NCI-H2227 treated with DMSO at 0.1 percent for 48 hours (cell line): Measurements from ENCODE around the gene CYP4V2.

Experiments
- DNase-seq: peaks from one replicate; lab custom pipeline; 2025; lab: John Stamatoyannopoulos, UW

Gene CYP4V2

DNA sequence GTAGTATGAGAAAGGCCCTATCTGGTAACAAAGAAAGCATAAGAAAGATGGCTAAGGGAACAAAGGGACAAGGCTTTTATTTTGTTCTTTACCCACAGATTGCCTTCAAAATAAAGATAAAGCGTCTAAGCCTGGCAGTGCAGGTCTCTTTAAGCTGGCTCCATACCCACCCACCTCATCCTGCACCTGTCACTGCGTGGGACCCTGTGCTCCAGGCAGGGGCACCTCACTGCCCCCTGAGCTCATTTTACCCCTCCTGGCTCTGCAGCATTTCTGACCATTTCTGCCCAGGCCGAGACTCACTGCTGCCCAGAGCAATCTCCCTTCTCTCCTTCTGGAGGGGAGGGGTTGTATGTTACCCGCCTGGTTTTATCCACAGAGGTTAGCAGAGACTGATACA is 1.7 kb upstream of the CYP4V2 start:
- no peak for DNase-seq

- peak; percentile 34 for DNase-seq
Observed at GRCh38 chr4:186190581-186191199, 677 bp upstream of the CYP4V2 start.

DNA sequence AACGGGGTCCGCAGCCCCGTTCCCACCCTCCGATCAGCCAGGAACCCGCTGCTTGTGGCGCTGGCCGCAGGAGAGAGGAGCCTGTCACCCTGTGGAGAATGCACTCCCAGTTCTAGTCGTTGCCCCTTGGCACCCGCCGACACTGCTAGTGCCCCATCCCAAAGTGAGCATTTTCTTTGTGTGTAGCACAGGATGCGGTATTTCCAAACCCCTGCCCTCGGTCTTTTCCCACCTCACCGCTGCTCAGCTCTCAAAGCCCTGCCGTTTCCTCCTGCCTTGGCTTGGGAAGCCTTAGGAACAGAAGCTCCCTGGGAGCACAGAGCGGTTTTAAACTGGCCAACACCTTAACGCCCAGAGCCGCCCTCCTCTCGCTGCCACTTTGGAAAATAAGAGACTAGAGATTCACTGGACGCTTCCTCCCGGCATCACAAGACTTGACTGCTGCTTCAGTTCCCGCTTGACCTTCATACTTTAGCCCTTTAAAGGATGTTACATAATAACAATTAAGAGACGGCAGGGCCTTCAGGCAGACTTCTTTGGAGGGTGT is 772 bp downstream of the CYP4V2 start:
- peak; percentile 10 for DNase-seq

GRCh38 chr4:186193851-186194250 is 2.5 kb downstream of the CYP4V2 start:
- no peak for DNase-seq

DNA sequence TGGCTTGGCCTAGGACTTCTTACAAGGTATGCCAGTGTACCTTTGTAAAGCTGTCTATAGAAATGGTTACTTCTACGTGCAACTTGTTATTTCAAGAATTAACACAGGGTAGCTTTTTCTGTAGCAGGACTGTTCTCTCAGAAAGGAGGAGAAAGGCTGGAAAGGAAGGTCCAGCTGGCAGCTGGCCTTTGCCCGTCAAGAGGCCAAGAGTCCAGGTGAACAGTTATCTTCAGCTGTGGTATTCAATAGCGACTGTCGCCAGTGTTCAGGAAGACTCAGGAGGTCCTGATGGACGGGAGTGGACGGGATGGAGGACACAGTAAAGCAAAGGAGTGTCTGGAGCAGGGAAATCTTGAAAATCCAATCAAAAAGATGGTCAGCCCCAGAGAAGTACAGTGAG is 4.7 kb downstream of the CYP4V2 start:
- DNase-seq = no peak

DNA sequence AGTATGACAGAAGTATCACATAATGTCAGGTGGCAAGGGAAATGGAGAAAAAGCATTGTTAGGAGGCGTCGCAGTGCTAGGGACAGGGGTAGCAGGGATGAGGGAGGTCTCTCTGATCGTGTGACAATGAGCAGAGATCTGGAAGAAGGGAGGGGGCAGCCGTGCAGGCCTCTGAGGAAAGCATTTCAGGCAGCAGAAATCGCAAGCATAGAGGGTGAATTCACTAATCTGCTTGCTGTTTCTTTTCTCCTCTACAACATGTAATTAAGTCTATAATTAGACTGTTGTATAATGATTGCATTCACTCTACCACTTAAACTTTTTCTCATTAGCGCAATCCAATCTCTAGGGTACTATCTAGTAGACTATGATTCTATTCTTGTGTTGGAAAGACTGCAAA is 9.1 kb downstream of the CYP4V2 start:
- DNase-seq = no peak

GRCh38 chr4:186201010-186201409 is 9.6 kb downstream of the CYP4V2 start:
- no peak for DNase-seq

DNA sequence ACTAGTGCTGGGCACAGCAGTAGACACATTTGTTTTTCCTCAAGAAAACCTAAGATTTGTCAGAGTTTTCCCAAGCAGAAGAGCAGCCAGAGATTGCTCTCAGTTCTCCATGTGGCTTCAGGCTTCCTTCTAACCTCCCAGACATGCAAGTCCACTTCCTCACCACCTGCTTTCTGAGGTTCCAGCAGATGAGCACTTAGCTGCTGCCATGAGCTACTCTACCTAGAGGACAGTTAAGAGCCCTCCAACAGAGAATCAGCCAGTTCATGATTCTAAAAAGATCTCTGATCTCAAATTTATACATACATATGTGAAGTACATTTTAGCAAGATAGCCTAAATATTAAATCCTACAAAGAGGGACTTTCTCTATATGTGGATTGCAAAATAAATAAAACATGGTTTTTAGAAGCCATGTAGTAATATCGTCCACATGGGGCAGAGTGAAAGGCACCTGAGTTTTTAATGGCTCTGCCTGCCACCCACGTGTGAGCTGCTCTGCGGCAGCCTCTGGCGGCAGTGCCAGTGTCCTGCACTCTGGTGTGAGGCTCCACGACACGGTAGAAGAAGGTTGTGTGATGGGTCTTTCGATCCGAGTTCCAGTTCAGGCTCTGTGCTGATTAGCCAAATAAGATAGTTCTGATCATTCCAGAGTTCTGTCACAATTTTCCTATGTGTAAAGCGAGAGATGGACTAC is 10.3 kb downstream of the CYP4V2 start:
- DNase-seq = no peak

GRCh38 chr4:186202490-186203140 is 11.2 kb downstream of the CYP4V2 start:
- DNase-seq = no peak

- DNase-seq = no peak
Observed at GRCh38 chr4:186203406-186203805, 12.0 kb downstream of the CYP4V2 start.

GRCh38 chr4:186204103-186204559 is 12.8 kb downstream of the CYP4V2 start:
- DNase-seq = no peak

DNA sequence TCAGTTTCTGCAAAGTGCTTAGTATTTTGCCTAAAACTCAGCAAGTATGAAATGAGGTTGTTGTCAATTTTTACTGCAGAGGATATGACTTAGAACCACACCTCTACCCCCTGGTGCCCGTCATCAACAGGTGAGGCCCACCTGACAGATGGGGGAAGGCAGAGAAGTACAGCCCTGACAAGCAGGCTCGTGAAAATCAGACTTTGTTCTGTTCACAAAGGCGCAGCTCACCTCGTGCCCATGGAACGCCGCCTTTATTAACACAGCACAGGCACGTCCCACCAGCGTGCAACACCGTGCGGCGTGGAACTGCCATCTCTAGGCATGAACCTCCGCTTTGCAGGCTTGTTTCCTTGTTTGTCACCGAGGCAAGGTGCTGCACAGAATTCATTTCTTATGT is 13.3 kb downstream of the CYP4V2 start:
- no peak for DNase-seq

- no peak for DNase-seq
Observed at GRCh38 chr4:186205156-186205555, 13.8 kb downstream of the CYP4V2 start.

GRCh38 chr4:186216465-186217024 is 25.2 kb downstream of the CYP4V2 start:
- DNase-seq = peak; percentile 12

- DNase-seq = no peak
Observed at GRCh38 chr4:186217733-186218293, 26.4 kb downstream of the CYP4V2 start.

DNA sequence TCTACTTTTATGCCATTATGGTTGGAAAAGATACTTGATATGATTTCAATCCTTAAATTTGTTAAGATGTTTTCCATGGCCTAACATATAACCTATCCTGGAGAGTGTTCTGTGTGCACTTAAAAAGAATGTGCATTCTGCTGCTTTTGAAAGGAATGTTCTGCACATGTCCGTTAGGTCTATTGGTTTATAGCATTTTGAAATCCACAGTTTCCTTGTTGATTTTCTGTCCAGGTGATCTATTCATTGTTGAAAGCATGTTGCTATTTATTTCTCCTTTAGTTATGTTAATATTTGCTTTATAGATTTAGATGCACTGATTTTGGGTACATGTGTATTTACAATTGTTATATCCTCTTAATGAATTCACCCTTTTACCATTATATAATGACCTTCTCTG is 30.3 kb downstream of the CYP4V2 start:
- DNase-seq = no peak

GRCh38 chr4:186225848-186226247 is 34.5 kb downstream of the CYP4V2 start:
- DNase-seq = no peak

- no peak for DNase-seq
Observed at GRCh38 chr4:186226521-186227189, 35.3 kb downstream of the CYP4V2 start.

GRCh38 chr4:186227221-186227620 is 35.9 kb downstream of the CYP4V2 start, which contains the start of gene KLKB1:
Gene KLKB1, plus strand, starts transcription at chr4:186227507. Its CDS starts 689 bp downstream, at chr4:186228196.
- DNase-seq = no peak

DNA sequence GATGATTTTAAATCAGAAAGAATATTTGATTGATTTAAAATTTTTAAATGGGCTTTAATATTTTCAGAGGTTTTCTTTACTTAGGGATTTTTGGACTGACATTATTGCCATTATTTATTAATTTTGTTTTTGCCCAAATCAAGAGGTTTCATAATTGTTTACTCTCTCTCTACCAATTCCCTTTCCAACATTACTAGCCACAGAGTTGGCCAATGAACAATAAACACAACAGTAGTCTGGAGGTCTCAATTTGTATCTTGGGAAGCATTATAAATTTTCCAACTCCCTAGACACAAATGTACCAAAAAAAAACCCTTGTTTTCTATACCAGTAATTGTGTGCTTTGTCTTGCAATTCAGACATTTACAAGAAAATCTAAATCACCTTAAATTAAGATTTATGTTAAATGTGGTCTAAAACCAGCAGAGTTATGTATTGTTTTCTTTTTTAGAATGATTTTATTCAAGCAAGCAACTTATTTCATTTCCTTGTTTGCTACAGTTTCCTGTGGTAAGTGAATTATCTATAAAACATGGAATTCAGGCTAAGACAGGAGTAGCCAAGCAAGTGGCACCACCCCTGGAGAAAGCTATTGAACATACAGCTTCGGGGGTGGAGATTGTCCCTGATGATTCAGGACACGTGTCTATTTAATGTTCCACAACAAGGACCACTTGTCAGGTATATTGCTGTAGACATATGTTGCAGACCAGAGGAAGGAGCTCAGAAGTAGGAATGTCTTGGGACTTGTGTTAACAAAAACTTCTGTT is 36.6 kb downstream of the CYP4V2 start:
- no peak for DNase-seq

GRCh38 chr4:186228514-186228894 is 37.1 kb downstream of the CYP4V2 start:
- DNase-seq = no peak
